Measurements from ENCODE around the gene ASPSCR1. TPM values are rescaled to one million over a fixed set of nuclear protein-coding genes. Genes with fewer than 3 reads are reported as not detected.
A peak's percentile ranks its signal among the peaks of the same experiment; 100 is the strongest.
"Not testable (repeated sequence)": the region's sequence is repeated elsewhere in the genome, so short reads cannot be mapped to it uniquely, and the experiment has no call there.

The ASPSCR1 gene
- total RNA-seq, 1 experiment from 2014 or later = 60.4 TPM

GRCh38 chr17:81980707-81981343 is 3.4 kb downstream of the ASPSCR1 start (continued):
- no peak for TF ChIP-seq ZMAT4 (CRISPR knock-in tag; IDR thresholded peaks at IDR 0.05)

GRCh38 chr17:81981511-81981910 is 4.1 kb downstream of the ASPSCR1 start:
- H3K9me3 Mint-ChIP-seq; H3K27me3 Mint-ChIP-seq (ENCODE audit: low read depth); H3K4me1 Mint-ChIP-seq; H3K4me3 Mint-ChIP-seq; H3K27ac Mint-ChIP-seq; ATAC-seq; CTCF ChIA-PET; DNase-seq (ENCODE audit: low spot score); POLR2A ChIA-PET: not testable (repeated sequence)
- H3K36me3 Mint-ChIP-seq = peaks cover 26% of the 10 kb centered on the region

- Mint-ChIP-seq H3K4me3 (no peak overlapping the region), H3K27ac (no peak overlapping the region), H3K9me3 (no peaks in the 10 kb centered on the region), H3K36me3 (peaks cover 29% of the 10 kb centered on the region), H3K27me3 (ENCODE audit: low read depth) (no peaks in the 10 kb centered on the region), H3K4me1 (peaks cover 3% of the 10 kb centered on the region; the same call in 1 of the 2 replicates)
- POLR2A ChIA-PET = no interaction called here
- CTCF ChIA-PET = interaction anchor here (1.0 to 2.0 kb wide), 3 partner anchors 13 to 171 kb away, joined by 3 to 7 read pairs (median 3); partner anchors contain the start of gene RAC3
- DNase-seq (ENCODE audit: low spot score) = no peak
- 0 out of 2 replicates have a peak, but pooled peaks have one; percentile 13 for TF ChIP-seq PRDM15 (CRISPR knock-in tag; IDR thresholded peaks at IDR 0.05)
- no peak for TF ChIP-seq SMAD4 (CRISPR knock-in tag; IDR thresholded peaks at IDR 0.05)
- ATAC-seq = no peak
Measured at GRCh38 chr17:81983011-81983638, 5.7 kb downstream of the ASPSCR1 start.

GRCh38 chr17:81983639-81984373 is 6.4 kb downstream of the ASPSCR1 start:
- CTCF ChIA-PET = interaction anchor here (0.6 to 2.0 kb wide), 5 partner anchors 12 to 249 kb away, joined by 3 to 7 read pairs (median 3); partner anchors contain the start of gene RAC3
- no peak for TF ChIP-seq TEAD4 (CRISPR knock-in tag; IDR thresholded peaks at IDR 0.05)
- TF ChIP-seq FOXP4 (CRISPR knock-in tag; IDR thresholded peaks at IDR 0.05) = no peak
- no peak for TF ChIP-seq PREB (CRISPR knock-in tag; IDR thresholded peaks at IDR 0.05; ENCODE audit: borderline replicate concordance)
- no peak for TF ChIP-seq MAX (CRISPR knock-in tag; IDR thresholded peaks at IDR 0.05)
- no peak for TF ChIP-seq ESRRA (CRISPR knock-in tag; IDR thresholded peaks at IDR 0.05; ENCODE audit: borderline replicate concordance)
- TF ChIP-seq ZNF396 (CRISPR knock-in tag; IDR thresholded peaks at IDR 0.05; ENCODE audit: borderline replicate concordance) = no peak
- no peak for TF ChIP-seq ZNF416 (CRISPR knock-in tag; IDR thresholded peaks at IDR 0.05)
- TF ChIP-seq MXD4 (CRISPR knock-in tag; IDR thresholded peaks at IDR 0.05; ENCODE audit: borderline replicate concordance) = no peak
- TF ChIP-seq SOX15 (CRISPR knock-in tag; IDR thresholded peaks at IDR 0.05) = no peak
- no peak for TF ChIP-seq PRDM15 (CRISPR knock-in tag; IDR thresholded peaks at IDR 0.05)
- no peak for TF ChIP-seq JAZF1 (CRISPR knock-in tag; IDR thresholded peaks at IDR 0.05)

More at GRCh38 chr17:81983639-81984373, 6.4 kb downstream of the ASPSCR1 start:
- Mint-ChIP-seq H3K27ac (no peak overlapping the region), H3K4me1 (0 out of 2 replicates have a peak, but pooled peaks cover under 1% of the 10 kb centered on the region), H3K27me3 (ENCODE audit: low read depth) (no peaks in the 10 kb centered on the region), H3K36me3 (peaks cover 29% of the 10 kb centered on the region), H3K4me3 (no peak overlapping the region), H3K9me3 (no peaks in the 10 kb centered on the region)
- DNase-seq (ENCODE audit: low spot score) (no peak), ATAC-seq (no peak)
- POLR2A ChIA-PET = interaction anchor here (0.5 to 0.7 kb wide), 2 partner anchors 9 to 129 kb away, joined by 3 read pairs; no protein-coding TSS in a partner anchor
